ENCODE data around the gene CCDC158.

- no peak for TF ChIP-seq POLR2A (IDR thresholded peaks at IDR 0.05)
- TF ChIP-seq POLR2AphosphoS5 (IDR thresholded peaks at IDR 0.05) = no peak
- TF ChIP-seq CTCF (IDR thresholded peaks at IDR 0.05) = no peak
Observed at GRCh38 chr4:76443376-76443775, 22.4 kb upstream of the CCDC158 start.

All from breast epithelium (tissue), 3 donors.